ENCODE measurements around the gene RNASEL. TPM values are rescaled to one million over a fixed set of nuclear protein-coding genes. Genes with fewer than 3 reads are reported as not detected.

The RNASEL gene
- total RNA-seq, 1 donor from 2014 or later: 15.0 TPM

- DNase-seq (ENCODE audit: low spot score): no peak
These were observed 32.0 kb upstream of the RNASEL start for GRCh38 chr1:182620924-182621585.

GRCh38 chr1:182617734-182618351, 28.8 kb upstream of the RNASEL start:
- DNase-seq (ENCODE audit: low spot score): no peak

- no peak for DNase-seq (ENCODE audit: low spot score)
These were observed 28.0 kb upstream of the RNASEL start for GRCh38 chr1:182617014-182617429.

DNA sequence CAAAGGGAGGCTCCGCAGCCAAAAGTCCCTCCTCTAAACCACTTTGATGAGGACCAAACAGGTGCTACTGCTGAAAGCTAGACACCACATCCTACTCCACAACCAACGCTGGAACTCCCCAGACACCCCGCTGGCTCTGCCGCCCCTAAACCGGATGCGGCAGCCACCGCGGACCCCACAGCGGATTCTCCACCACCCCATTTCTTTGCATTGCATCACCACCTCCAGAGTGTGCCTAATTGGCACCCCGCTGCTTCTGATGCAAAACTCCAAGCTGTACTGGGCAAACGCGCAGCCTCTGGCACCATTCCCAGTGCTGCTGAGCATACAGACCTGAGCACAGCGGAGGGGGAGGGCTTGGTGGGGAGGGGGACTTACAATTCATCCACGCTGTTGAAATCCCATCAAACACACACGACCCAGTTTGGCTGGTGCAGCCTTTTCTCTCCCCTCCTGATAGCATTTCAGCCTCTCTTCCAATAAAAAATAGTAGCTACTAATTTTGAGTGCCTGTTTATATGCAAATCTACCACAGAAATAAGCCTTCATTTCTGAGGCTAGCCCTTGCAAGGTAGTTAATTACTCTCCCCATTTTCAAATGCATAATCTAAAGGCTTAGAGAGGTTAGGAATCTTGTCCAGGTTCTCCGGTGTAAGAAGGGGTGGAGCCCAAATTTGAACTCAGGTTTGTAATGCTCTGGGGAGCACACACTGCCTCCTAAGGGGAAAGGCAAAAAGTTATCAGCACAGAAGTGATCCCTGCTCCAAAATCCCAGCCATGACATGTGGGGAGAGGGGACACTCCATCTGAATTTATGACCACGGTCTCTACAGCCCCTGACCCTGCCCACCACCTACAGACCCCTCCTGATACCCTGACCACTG, 27.3 kb upstream of the RNASEL start:
- peak; percentile 72 for DNase-seq (ENCODE audit: low spot score)

DNA sequence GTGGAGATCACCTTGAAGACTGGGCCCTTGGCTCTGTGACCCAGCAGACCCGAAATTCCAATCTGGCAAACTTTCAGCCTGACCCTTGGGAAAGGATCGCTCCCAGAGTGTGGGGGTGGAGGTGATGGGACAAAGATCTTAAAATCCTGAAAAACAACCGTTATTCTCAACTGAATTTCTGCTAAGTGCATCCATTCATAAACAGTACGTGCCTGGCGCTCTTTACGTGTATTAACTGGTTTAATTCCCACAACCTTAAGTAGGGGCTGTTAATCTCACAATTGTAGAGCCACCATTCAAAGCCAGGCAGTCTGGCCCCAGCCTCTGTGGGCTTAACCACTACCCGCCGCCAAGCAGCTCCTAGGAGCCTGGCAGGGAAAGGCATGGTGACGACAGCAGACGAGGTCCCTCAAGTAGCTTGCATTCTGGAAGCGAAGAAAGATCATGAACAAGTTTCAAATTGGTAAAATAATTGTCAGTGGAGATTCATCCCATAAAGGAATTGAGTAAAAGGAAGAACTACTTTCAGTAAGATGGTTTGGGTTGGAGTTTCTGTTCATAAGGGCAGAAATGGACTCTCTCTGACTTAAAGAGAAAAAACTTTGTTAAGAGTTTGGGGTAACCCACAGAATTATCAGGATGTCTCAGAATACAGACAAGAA, 26.5 kb upstream of the RNASEL start:
- no peak for DNase-seq (ENCODE audit: low spot score)

DNA sequence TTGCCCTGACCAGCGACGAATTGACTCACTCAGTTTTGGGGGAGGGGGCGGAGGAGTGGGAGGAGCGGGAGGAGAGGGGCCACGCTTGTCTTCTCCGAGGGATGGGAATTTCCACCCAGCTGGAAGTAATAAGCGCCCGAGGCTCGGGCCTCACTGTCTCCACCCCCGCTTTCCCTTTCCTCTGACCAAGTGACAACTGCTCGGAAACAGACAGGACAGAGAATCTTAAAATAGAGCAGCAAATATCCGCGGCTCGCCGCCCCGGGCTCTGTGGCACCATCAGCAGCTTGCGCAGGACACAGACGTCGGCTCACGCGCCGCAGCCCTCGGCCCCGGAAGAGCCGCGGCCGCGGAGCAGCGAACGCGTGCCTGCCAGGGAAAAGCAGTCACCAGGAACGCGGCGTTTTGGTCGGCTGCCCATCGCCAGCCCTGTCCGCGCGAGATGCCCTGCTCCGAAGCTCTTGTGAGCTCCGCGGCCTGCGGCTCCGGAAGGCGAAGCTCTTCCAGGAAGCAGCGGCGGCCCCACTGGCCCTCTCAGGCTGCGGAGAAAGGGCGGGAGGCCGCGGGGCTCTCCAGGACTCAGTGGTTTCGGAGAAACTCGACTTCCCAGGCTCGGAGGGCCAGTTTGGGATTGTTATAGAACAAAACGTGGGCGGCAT, 25.9 kb upstream of the RNASEL start:
- peak; percentile 82 for DNase-seq (ENCODE audit: low spot score)

DNA sequence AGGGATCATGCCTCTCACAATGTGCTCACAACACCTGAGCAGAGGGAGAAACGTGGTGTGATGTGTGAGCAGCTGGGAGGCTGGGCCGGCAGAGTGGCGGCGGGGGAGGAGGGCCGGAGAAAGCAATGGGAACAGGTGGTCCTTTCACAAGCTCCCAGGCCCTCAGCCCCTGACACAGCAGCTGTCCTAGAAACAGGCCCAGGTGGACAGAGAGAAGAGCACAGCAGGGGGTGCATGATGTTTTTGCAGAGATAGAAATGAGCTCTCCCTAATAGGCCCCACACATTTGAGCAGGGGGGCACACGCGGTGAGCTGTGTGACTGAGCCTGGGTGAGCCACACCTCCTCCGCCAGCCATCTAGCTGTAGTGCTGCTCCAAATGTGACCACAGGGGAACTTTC, 22.7 kb upstream of the RNASEL start:
- no peak for DNase-seq (ENCODE audit: low spot score)

DNA sequence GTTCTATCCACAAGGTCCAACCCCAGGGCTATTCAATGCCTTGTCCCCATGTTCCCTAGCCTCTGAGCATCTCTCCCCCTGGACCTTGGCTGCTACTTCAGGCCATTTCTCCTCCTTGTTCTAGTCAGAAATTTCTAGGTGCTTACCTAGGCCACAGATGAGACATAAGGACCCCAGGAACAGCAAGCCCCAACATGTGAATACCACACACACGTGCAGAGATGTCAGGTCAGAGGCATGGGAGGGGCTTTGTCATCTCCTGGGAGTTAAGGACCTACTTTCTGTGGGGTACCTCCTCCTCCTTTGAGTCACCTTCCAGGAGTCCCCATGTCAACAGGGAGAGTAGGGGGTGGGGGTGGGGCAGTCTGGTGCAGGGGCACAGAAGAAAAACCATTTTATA, 22.3 kb upstream of the RNASEL start:
- DNase-seq (ENCODE audit: low spot score): no peak

DNA sequence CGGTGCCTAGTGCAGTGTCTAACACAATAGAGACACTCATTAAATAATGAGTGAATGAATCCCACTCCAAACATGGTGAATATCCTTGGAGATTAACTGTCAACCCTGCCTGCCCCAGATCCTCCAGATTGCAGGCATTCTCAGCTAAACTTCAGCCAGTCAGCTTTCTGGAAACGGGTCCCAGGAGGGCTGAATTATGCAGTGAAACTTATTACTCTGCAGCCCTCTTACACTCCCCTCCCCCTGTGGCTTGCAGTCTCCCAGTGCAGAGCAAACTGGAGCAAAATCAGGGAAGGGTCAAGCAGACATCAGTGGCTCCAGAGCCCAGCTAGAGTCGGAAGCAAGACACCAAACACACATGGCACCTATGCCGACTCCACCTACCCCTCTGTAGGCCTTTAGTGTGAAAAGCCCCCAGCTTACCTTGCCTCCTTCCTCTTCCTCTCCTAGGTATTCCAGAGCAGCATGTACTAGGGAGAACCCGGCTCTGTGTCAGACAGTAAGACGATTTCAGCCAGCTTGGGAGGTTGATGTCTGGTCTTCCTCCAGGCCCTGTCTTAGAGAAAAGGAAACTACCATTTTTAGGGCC, 21.6 kb upstream of the RNASEL start:
- no peak for DNase-seq (ENCODE audit: low spot score)

DNA sequence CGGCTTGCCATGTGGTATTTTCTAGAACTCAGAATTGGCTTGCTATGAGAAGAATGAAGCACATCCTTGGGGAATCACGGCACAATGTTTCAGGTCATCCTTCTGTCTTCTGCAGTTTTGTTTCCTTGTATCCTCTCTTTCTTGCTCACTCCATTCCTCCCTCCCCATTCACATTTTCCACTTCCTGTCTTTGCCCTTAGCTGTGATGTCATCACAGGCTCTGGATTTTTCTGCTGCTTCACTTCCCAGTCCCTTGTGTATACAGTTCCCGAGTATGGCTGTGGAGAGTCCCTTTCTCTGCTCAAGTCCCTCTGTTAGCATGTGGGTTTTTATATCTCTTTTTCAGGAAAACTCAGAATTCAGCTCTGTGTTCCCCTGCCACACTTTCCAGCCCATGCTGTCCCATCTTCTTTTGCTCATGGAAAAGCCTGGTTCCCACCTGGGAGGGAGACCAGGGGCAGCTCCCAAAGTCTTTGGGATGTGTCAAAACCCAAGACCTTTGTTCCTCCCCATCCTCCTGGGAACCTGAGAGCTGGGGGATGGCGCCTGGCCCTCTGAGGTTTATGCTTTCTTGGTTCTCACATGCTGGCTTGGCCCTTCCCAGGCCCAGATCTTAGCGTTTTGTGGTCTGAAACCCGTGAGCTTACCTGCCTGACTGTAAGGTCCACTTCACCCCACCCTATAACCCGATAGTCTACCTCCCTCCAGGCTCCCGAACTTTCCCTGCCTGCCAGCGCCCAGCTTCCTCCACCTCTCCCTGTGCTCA, 20.0 kb upstream of the RNASEL start:
- no peak for DNase-seq (ENCODE audit: low spot score)

DNA sequence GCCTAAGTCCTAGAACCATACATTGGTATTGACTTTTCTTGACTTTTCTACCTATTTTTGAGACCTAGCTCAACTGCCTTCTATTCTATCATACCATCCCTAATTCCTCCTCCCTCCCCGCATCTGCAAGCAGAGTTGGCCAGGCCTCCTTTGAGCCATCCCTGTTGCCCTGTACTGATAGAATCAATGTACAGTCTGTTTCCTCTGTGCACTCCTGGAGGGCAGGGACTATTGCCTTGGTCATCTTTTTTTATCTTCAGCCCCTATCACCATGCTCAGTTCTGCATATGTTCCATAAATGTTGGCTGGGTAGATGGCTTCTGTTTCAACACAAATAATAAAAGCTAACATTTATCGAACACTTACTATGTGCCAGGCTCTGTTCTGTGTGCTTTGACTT, 19.2 kb upstream of the RNASEL start:
- DNase-seq (ENCODE audit: low spot score): no peak

DNA sequence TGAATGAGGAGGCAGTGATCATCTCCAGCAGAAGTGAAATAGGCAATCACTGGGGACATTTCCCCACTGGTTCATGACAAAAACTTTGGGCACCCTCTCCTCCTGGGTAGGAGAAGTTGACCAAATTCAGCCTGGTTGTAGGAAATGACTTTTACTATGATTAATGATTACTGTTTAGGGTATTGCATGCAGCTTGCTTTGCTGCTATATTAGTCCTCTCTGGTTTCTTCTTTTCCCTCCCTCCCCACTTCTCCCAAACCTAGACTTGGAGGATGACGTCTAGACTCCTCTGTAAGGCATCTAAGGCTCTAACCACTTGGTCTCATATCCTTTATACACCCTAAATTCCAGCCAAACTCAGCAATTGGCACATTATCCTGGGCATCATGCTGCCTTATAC, 18.5 kb upstream of the RNASEL start:
- DNase-seq (ENCODE audit: low spot score): no peak

GRCh38 chr1:182604175-182605164, 15.4 kb upstream of the RNASEL start, which contains the start of gene RGS16:
Gene RGS16 (minus strand): TSS chr1:182604389. CDS start chr1:182604259, 130 bp downstream.
- peak; percentile 97 for DNase-seq (ENCODE audit: low spot score)

- no peak for DNase-seq (ENCODE audit: low spot score)
These were observed 14.7 kb upstream of the RNASEL start for GRCh38 chr1:182603646-182604174.

DNA sequence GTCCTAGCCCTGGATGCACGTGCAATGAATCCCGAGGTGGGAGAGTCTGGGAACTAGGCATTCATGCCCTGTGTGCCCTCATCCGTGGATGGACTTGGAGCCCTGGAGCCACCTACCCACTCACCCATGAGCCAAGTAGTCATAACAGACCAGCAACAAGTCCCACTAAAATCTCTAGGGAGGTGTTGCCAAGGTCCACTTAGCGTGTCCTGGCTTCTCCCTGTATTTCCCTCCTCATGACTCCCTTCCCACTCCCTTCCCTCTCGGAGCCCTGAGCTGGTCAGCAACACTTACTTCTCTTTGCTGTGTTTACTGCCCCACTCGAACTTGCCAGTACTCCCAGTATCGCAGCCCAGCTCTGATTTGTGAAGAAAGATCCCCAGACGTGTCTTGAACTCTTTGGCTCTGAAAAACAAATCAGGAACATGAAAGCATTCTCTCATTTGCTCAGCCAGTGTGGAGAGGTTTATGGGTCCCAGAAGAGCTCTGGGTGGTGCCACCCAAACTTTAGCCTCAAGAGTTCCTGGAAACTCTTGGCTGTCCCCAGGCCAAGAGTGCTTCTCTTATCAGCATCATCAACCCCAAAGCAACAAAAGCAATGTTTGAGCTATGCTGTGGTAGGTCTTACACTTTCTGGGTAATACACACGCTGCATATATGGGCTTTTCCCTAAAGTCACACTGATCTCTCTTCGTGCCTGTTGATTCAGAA, 14.0 kb upstream of the RNASEL start:
- no peak for DNase-seq (ENCODE audit: low spot score)

DNA sequence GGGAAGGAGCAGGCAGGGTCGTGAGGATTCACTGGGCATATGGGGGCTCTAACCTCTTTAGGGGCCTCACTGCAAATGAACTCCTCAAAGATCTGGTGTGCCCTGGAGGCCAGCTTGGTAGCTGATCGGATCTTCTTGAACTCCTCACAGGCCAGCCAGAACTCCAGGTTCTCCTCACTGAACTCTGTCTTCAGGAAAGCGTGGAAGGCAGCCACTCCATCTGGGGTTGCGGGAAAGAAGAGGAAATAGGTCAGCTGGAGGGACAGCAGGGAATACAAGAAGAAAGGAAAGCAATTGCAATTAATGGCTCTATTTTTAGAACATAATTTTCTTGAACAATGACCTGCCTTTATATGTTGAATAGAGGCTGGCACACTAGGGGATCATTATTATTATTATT, 12.9 kb upstream of the RNASEL start:
- DNase-seq (ENCODE audit: low spot score): no peak

DNA sequence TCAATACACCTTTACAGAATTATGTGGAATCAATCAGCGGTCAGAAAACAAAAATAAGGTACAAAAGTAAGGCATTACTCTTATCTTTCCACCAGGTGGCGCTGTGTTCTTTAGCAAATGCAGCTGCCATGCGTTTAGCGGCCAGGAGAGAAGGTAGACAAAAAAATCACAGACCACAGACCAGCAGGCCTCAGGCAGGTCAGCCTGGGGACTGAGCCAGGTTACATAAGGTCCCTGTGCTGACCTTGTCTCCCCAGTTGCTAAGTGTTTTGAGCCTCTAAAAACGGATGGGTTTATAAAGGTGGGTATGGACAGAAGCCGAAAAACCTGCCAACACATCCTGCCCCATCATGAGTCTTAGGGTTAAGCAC, 12.3 kb upstream of the RNASEL start:
- DNase-seq (ENCODE audit: low spot score): peak; percentile 77

DNA sequence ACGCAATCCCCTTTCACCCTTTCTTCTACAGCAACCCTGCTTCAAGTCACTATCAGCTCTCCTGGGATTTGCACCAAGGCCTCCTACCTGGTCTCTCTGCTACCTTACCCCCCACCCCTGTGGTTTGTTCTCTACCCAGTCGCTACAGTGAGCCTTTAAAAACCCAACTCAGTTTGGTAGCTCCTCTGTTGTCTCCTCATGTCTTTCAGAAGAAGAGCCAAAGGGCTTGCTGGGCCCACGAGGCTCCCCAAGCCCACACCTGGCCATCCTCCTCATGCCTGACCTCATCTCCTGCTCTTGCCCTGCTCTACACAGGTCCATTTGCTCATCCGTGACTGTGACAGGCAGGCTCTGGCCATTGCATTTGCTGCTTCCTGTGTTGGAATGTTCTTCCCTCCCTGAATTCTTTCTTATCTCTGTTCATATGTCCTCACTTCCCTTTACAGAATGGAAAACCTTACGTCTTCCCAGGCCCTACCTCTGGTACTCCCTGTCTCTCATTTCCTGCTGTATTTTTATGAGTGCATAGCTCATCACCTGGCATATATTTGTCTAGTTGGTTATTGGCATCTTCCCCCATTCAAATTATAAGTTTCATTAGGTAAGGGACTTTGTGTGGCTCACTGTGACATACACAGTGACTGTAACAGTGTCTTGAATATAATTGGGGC, 11.8 kb upstream of the RNASEL start:
- DNase-seq (ENCODE audit: low spot score): no peak
